K562 (cell line): ENCODE results near the gene MRPL40. TPM values are rescaled to one million over a fixed set of nuclear protein-coding genes. Genes with fewer than 3 reads are reported as not detected.
A peak's percentile ranks its signal among the peaks of the same experiment; 100 is the strongest.

Experiments used
- CC2D1A ChIP-seq: fragments of 450-650 bp; IDR thresholded peaks from 2 replicates; pipeline ENCODE4 v1.6.1; 2017; ENCODE audit warnings: mild to moderate bottlenecking
- CREB5 ChIP-seq: fragments of 250-450 bp; sonication (Bioruptor Pico); IDR thresholded peaks from 2 replicates; pipeline ENCODE4 v1.5.0; 2020; ENCODE audit warnings: mild to moderate bottlenecking
- CTBP1 ChIP-seq: fragments of 450-650 bp; IDR thresholded peaks from 2 replicates; pipeline ENCODE4 v1.6.1; 2016; ENCODE audit warnings: borderline replicate concordance
- ETV6 ChIP-seq, 3 experiments: fragments of 150-350 bp in 1 of 3; sonication (generic) in 1 of 3; formaldehyde crosslinking in 1 of 3; IDR thresholded peaks; 2 replicates each; pipeline versions ENCODE4 v1.6.1 to v1.8.0; 2014 to 2022; ENCODE audit warnings: borderline replicate concordance in 2 of 3, low read depth in 2 of 3, antibody characterized with exemption in 1 of 3, low read length in 1 of 3, mild to moderate bottlenecking in 1 of 3, missing genetic modification reagents in 1 of 3
- FOS ChIP-seq: IDR thresholded peaks from 3 replicates; pipeline ENCODE4 v1.6.1; 2011; ENCODE audit not compliant: insufficient read length; ENCODE audit errors: extremely low read depth
- GATAD2B ChIP-seq: fragments of 450-650 bp; IDR thresholded peaks from 2 replicates; pipeline ENCODE4 v1.6.1; 2017; ENCODE audit warnings: mild to moderate bottlenecking, borderline replicate concordance
- ILK ChIP-seq: fragments of 450-650 bp; IDR thresholded peaks from 2 replicates; pipeline ENCODE4 v1.6.1; 2016; ENCODE audit warnings: missing genetic modification characterization, low read depth, mild to moderate bottlenecking, missing compliant biosample characterization, moderate library complexity, borderline replicate concordance
- MAZ ChIP-seq, 2 experiments: fragments of 450-650 bp in 1 of 2; sonication (generic) in 1 of 2; formaldehyde crosslinking; IDR thresholded peaks in 1 of 2; conservative IDR thresholded peaks in 1 of 2; 2 replicates each; pipeline versions ENCODE4 v1.4.0 to v1.5.0; 2020; ENCODE audit warnings: mild to moderate bottlenecking in 1 of 2, missing genetic modification reagents in 1 of 2
- MEF2A ChIP-seq: IDR thresholded peaks from 2 replicates; pipeline ENCODE4 v1.6.1; 2011; ENCODE audit warnings: low read depth, mild to moderate bottlenecking, low read length, moderate library complexity; ENCODE audit not compliant: control insufficient read depth
- MTA3 ChIP-seq: fragments of 450-650 bp; formaldehyde crosslinking; IDR thresholded peaks from 2 replicates; pipeline ENCODE4 v1.6.1; 2017; ENCODE audit warnings: mild to moderate bottlenecking, borderline replicate concordance
- NRF1 ChIP-seq, 2 experiments: fragments of 450-650 bp; IDR thresholded peaks in 1 of 2; conservative IDR thresholded peaks in 1 of 2; 2 replicates each; pipeline ENCODE4 v1.6.1; 2014; ENCODE audit warnings: mild to moderate bottlenecking in 2 of 2
- PCBP1 ChIP-seq: fragments of 200-400 bp; formaldehyde crosslinking; IDR thresholded peaks from 2 replicates; pipeline ENCODE4 v1.6.1; 2018; ENCODE audit warnings: mild to moderate bottlenecking, low read depth, low read length; ENCODE audit not compliant: poor library complexity, severe bottlenecking
- PHF21A ChIP-seq: fragments of 450-650 bp; IDR thresholded peaks from 2 replicates; pipeline ENCODE4 v1.6.1; 2017; ENCODE audit warnings: low read depth, borderline replicate concordance
- RBBP5 ChIP-seq: fragments of 200-600 bp; sonication (generic); IDR thresholded peaks from 2 replicates; pipeline ENCODE4 v1.6.1; 2012; ENCODE audit warnings: borderline replicate concordance, mild to moderate bottlenecking, low read length, control low read depth, inconsistent platforms; ENCODE audit not compliant: insufficient read depth, poor library complexity, severe bottlenecking
- RUNX1 ChIP-seq: sonication (generic); IDR thresholded peaks from 2 replicates; pipeline ENCODE4 v1.6.1; 2016; ENCODE audit warnings: antibody characterized with exemption, low read depth
- SMAD4 ChIP-seq: fragments of 250-450 bp; sonication (Bioruptor Pico); conservative IDR thresholded peaks from 2 replicates; pipeline ENCODE4 v1.8.0; 2021; ENCODE audit warnings: inconsistent platforms, mild to moderate bottlenecking, moderate library complexity
- SOX6 ChIP-seq: fragments of 450-650 bp; IDR thresholded peaks from 2 replicates; pipeline ENCODE4 v1.6.1; 2014; ENCODE audit warnings: mild to moderate bottlenecking
- TCF7L2 ChIP-seq: fragments of 150-350 bp; IDR thresholded peaks from 2 replicates; pipeline ENCODE4 v1.6.1; 2016; ENCODE audit warnings: low read depth, mild to moderate bottlenecking, low read length, moderate library complexity
- TSC22D4 ChIP-seq: fragments of 450-650 bp; IDR thresholded peaks from 2 replicates; pipeline ENCODE4 v1.6.1; 2016; ENCODE audit warnings: missing genetic modification characterization, missing biosample characterization, control low read depth
- ZBTB7A ChIP-seq: IDR thresholded peaks from 2 replicates; pipeline ENCODE4 v1.6.1; 2011; ENCODE audit warnings: low read depth, mild to moderate bottlenecking, low read length, moderate library complexity, borderline replicate concordance; ENCODE audit not compliant: control insufficient read depth
- ZNF143 ChIP-seq: sonication (generic); formaldehyde crosslinking; IDR thresholded peaks from 2 replicates; pipeline ENCODE4 v1.9.0; 2022; ENCODE audit warnings: mild to moderate bottlenecking, missing genetic modification reagents
- ZNF444 ChIP-seq: fragments of 250-450 bp; sonication (Bioruptor Pico); IDR thresholded peaks from 2 replicates; pipeline ENCODE4 v1.4.0; 2020; ENCODE audit warnings: mild to moderate bottlenecking, moderate library complexity
- ZNF445 ChIP-seq: fragments of 250-450 bp; sonication (Bioruptor Pico); IDR thresholded peaks from 2 replicates; pipeline ENCODE4 v1.4.0; 2020; ENCODE audit warnings: low read depth, mild to moderate bottlenecking, moderate library complexity
- ZNF589 ChIP-seq: fragments of 200-800 bp; sonication (Bioruptor generic); IDR thresholded peaks from 2 replicates; pipeline ENCODE4 v1.6.1; 2016; ENCODE audit warnings: low read depth, missing genetic modification characterization, missing compliant biosample characterization
- polyA plus RNA-seq, 8 experiments: library from polyadenylated mRNA; depleted of rRNA in 4 of 8; stranded (reverse) in 5 of 8; unstranded in 3 of 8; fragments of >200 nt; fragmentation: Nextera tagmentation in 2 of 8; fragmentation: Illumina TruSeq in 1 of 8; extraction: Ambion mirVana in 2 of 8; extraction: Trizol in 1 of 8; gene quantifications; 2 replicates each; pipeline versions ENCODE4 v1.2.1 to v1.2.3, GENCODE V29; 2011 to 2014; ENCODE audit warnings: inconsistent platforms in 1 of 8, missing spikeins in 1 of 8
- total RNA-seq, 7 experiments: library from RNA; depleted of rRNA in 6 of 7; stranded (reverse); fragments of >200 nt in 6 of 7; fragmentation: Illumina TruSeq in 2 of 7; extraction: Trizol in 2 of 7; gene quantifications; 2 replicates each; pipeline versions ENCODE4 v1.2.1 to v1.2.3, GENCODE V29; 2011 to 2021; ENCODE audit warnings: low replicate concordance in 1 of 7
- TF ChIP-seq, protein P1 (sequence below): fragments of 200-400 bp; formaldehyde crosslinking; IDR thresholded peaks from 2 replicates; pipeline ENCODE4 v1.6.1; 2017; ENCODE audit warnings: mild to moderate bottlenecking, low read depth, low read length, moderate library complexity

Gene MRPL40
- total and polyA plus RNA-seq, 9 of the 15 experiments (the other 6 are each of a cell fraction or from before 2014, with no cell fraction given), result 132 to 652 (median 208) TPM

DNA sequence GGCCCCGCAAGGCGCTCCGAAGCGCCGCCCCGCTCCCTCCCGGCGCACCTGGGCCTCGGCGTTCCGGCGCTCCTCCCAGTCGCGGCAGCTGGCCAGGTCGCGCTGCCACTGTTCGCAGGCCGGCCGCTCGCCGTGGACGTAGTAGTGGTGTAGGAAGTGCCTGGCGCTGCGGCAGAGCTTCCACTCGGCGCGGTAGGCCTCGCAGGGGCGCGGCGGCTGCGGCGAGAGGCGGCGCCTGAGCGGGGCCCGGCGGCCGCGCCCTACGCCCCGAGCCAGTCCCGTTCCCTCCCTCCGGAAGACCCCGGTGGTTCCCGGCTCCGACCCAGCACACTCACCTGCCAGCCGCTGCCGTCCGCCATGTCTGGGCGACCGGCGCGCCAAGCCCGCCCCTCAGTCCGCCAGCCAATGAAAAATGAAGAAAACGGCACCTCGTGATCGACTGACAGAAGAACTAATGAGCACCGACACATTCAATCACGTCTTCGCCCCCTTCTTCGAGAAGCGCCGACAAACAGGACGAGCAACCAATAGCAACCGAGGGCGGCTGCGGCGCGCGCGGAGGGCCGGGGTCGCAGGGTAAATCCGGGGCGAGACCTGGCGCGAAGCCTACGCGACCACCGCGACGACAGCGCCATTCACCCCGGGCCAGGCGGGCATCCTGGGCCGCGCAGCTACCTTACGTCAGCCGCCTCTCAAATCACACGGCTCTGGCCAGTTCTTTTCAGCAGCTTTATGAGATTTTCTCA is 15.2 kb downstream of the MRPL40 start, which contains the start of gene C22orf39 (continued):
- TF ChIP-seq MAZ (CRISPR knock-in tag; conservative IDR thresholded peaks at IDR 0.05 in 1 of 2, IDR thresholded peaks at IDR 0.05 in 1 of 2) (peak; percentile 88 to 91), CC2D1A (no peak), TCF7L2 (no peak), RUNX1 (peak; percentile 37; the same call in 1 of the 2 replicates), PCBP1 (peak; percentile 89), ETV6 (IDR thresholded peaks at IDR 0.05; ENCODE audit: borderline replicate concordance in 1 of 2, low read depth in 2 of 2, low read length in 1 of 2) (no peak), ETV6 (CRISPR knock-in tag; IDR thresholded peaks at IDR 0.05; ENCODE audit: borderline replicate concordance) (no peak), SOX6 (peak; percentile 86), ZNF589 (CRISPR knock-in tag) (no peak), MTA3 (peak; percentile 97), CTBP1 (peak; percentile 98), FOS (peak; percentile 98), RBBP5 (peak; percentile 100), MEF2A (no peak), CREB5 (CRISPR knock-in tag) (no peak), NRF1 (conservative IDR thresholded peaks at IDR 0.05 in 1 of 2, IDR thresholded peaks at IDR 0.05 in 1 of 2) (peak; percentile 76 to 81), ZBTB7A (peak; percentile 99), SMAD4 (CRISPR knock-in tag) (peak; percentile 96), TSC22D4 (tag) (no peak), ZNF143 (CRISPR knock-in tag) (no peak), ILK (tag) (no peak), PHF21A (peak; percentile 97), ZNF444 (no peak), ZNF445 (CRISPR knock-in tag) (no peak), GATAD2B (no peak)
- TF ChIP-seq, protein P1, sequence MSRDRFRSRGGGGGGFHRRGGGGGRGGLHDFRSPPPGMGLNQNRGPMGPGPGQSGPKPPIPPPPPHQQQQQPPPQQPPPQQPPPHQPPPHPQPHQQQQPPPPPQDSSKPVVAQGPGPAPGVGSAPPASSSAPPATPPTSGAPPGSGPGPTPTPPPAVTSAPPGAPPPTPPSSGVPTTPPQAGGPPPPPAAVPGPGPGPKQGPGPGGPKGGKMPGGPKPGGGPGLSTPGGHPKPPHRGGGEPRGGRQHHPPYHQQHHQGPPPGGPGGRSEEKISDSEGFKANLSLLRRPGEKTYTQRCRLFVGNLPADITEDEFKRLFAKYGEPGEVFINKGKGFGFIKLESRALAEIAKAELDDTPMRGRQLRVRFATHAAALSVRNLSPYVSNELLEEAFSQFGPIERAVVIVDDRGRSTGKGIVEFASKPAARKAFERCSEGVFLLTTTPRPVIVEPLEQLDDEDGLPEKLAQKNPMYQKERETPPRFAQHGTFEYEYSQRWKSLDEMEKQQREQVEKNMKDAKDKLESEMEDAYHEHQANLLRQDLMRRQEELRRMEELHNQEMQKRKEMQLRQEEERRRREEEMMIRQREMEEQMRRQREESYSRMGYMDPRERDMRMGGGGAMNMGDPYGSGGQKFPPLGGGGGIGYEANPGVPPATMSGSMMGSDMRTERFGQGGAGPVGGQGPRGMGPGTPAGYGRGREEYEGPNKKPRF, result no peak
